ENCODE data around the gene ZMYND11. TPM values are rescaled to one million over a fixed set of nuclear protein-coding genes. Genes with fewer than 3 reads are reported as not detected.

ZMYND11 gene
- polyA plus RNA-seq, 3 donors = 7.0 to 11.8 (median 8.8) TPM

DNA sequence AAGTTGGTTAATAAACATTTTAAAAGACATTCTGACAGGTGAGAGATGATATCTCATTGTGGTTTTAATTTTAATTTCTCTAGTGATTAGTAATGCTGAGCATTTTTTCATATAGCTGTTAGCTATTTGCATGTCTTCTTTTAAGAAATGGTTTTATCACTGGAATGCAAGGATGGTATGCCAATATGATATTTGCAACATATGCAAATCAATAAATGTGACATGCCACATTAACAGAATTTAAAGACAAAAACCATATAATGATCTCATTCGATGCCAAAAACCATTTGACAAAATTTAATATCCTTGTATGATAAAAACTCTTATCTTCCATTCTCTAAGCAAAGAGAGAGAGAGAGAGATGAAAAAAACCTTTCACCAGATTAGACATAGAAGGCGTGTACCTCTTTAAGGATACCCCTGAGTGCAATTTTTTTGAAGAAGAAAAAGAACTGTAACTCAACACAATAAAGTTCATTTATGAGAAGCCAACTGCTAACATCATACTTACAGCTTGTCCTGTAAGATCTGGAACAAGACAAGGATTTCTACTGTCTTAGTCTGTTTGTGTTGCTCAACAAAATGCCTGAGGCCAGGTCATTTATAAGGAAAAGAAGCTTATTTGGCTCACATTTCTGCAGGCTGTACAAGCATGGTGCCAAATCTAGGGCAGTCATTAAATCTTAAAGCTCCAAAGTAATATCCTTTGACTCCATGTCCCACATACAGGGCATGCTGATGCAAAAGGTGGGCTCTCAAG lies 39.7 kb upstream of the ZMYND11 start:
- Mint-ChIP-seq H3K36me3 (no peaks in the 10 kb centered on the region), H3K27ac (no peak overlapping the region), H3K9me3 (peaks cover 19 to 44% (median 34%) of the 10 kb centered on the region in 7 donors), H3K4me3 (no peak overlapping the region), H3K27me3 (ENCODE audit: low read depth in 3 of 3) (peaks cover 0 to 5% (median 3%) of the 10 kb centered on the region in 3 donors), H3K4me1 (no peaks in the 10 kb centered on the region)
- H3K36me3 ChIP-seq (replicated peaks in 1 of 2; ENCODE audit: control insufficient read depth in 1 of 2, insufficient read depth in 2 of 2, low read length in 2 of 2) = no peaks in the 10 kb centered on the region
- H3K27ac ChIP-seq (ENCODE audit: low read depth in 1 of 2, low read length in 2 of 2) = no peak overlapping the region
- no peaks in the 10 kb centered on the region for H4K20me1 ChIP-seq (ENCODE audit: insufficient read depth, low read length)
- H3K9me3 ChIP-seq (replicated peaks in 1 of 2; ENCODE audit: control insufficient read depth in 1 of 2, insufficient read depth in 1 of 2, low read length in 2 of 2) = peaks cover 31 to 32% of the 10 kb centered on the region in 2 donors
- no peak overlapping the region for H3K4me3 ChIP-seq (replicated peaks in 1 of 3; ENCODE audit: low read depth in 2 of 3, low read length in 3 of 3)
- TF ChIP-seq, protein P1, sequence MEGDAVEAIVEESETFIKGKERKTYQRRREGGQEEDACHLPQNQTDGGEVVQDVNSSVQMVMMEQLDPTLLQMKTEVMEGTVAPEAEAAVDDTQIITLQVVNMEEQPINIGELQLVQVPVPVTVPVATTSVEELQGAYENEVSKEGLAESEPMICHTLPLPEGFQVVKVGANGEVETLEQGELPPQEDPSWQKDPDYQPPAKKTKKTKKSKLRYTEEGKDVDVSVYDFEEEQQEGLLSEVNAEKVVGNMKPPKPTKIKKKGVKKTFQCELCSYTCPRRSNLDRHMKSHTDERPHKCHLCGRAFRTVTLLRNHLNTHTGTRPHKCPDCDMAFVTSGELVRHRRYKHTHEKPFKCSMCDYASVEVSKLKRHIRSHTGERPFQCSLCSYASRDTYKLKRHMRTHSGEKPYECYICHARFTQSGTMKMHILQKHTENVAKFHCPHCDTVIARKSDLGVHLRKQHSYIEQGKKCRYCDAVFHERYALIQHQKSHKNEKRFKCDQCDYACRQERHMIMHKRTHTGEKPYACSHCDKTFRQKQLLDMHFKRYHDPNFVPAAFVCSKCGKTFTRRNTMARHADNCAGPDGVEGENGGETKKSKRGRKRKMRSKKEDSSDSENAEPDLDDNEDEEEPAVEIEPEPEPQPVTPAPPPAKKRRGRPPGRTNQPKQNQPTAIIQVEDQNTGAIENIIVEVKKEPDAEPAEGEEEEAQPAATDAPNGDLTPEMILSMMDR (IDR thresholded peaks at IDR 0.05) = no peak
- no peak overlapping the region for H3K9ac ChIP-seq (ENCODE audit: insufficient read depth, low read length, poor library complexity, severe bottlenecking)
- WGBS (ENCODE audit: insufficient coverage) = no CpG with 5 or more reads among the region's 2 CpGs
- H3K27me3 ChIP-seq (ENCODE audit: control insufficient read depth in 2 of 2, insufficient read depth in 2 of 2, low read length in 2 of 2) = no peaks in the 10 kb centered on the region
- no peak overlapping the region for H3K4me2 ChIP-seq (replicated peaks; ENCODE audit: extremely low read depth, low read length, poor library complexity, severe bottlenecking)
- DNase-seq = no peak
- H3K4me1 ChIP-seq (ENCODE audit: control insufficient read depth in 1 of 2, insufficient read depth in 2 of 2, low read length in 2 of 2) = no peaks in the 10 kb centered on the region
- intact Hi-C loops (cut with micrococcal nuclease) = no loop called here
- H2AFZ ChIP-seq (ENCODE audit: insufficient read depth, low read depth, low read length, poor library complexity, severe bottlenecking) = no peak overlapping the region
- H3K79me2 ChIP-seq (ENCODE audit: insufficient read depth, low read length) = no peaks in the 10 kb centered on the region

DNA sequence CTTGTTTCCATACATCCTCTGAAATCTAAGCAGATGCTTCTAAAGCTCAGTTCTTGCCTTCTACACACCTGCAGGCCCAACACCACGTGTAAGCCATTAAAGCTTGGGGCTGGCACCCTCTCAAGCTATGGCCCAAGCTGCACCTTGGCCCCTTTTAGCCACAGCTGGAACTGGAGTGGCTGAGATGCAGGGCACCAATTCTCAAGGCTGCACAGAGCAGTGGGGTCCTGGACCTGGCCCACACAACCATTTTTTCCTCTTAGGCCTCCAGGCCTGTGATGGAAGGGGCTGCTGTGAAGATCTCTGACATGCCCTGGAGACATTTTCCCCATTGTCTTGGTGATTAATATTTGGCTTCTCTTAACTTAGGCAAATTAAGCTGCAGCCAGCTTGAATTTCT lies 38.8 kb upstream of the ZMYND11 start:
- Histone ChIP-seq H2AFZ (ENCODE audit: insufficient read depth, low read depth, low read length, poor library complexity, severe bottlenecking) (no peak overlapping the region), H3K36me3 (replicated peaks in 1 of 2; ENCODE audit: control insufficient read depth in 1 of 2, insufficient read depth in 2 of 2, low read length in 2 of 2) (no peaks in the 10 kb centered on the region), H3K4me3 (replicated peaks in 1 of 3; ENCODE audit: low read depth in 2 of 3, low read length in 3 of 3) (no peak overlapping the region), H3K27ac (ENCODE audit: low read depth in 1 of 2, low read length in 2 of 2) (no peak overlapping the region), H3K4me2 (replicated peaks; ENCODE audit: extremely low read depth, low read length, poor library complexity, severe bottlenecking) (no peak overlapping the region), H3K9ac (ENCODE audit: insufficient read depth, low read length, poor library complexity, severe bottlenecking) (no peak overlapping the region), H3K79me2 (ENCODE audit: insufficient read depth, low read length) (no peaks in the 10 kb centered on the region), H3K4me1 (ENCODE audit: control insufficient read depth in 1 of 2, insufficient read depth in 2 of 2, low read length in 2 of 2) (no peaks in the 10 kb centered on the region), H3K9me3 (replicated peaks in 1 of 2; ENCODE audit: control insufficient read depth in 1 of 2, insufficient read depth in 1 of 2, low read length in 2 of 2) (peaks cover 31 to 32% of the 10 kb centered on the region in 2 donors), H3K27me3 (ENCODE audit: control insufficient read depth in 2 of 2, insufficient read depth in 2 of 2, low read length in 2 of 2) (no peaks in the 10 kb centered on the region), H4K20me1 (ENCODE audit: insufficient read depth, low read length) (no peaks in the 10 kb centered on the region)
- Mint-ChIP-seq H3K27me3 (ENCODE audit: low read depth in 3 of 3) (peaks cover 0 to 5% (median 3%) of the 10 kb centered on the region in 3 donors), H3K36me3 (no peaks in the 10 kb centered on the region), H3K9me3 (peaks cover 19 to 47% (median 35%) of the 10 kb centered on the region in 7 donors), H3K27ac (no peak overlapping the region), H3K4me3 (no peak overlapping the region), H3K4me1 (no peaks in the 10 kb centered on the region)
- intact Hi-C loops (cut with micrococcal nuclease) = no loop called here
- WGBS (ENCODE audit: insufficient coverage) = 27% methylated on average over 1 of the region's 1 CpG
- TF ChIP-seq, protein P1 (IDR thresholded peaks at IDR 0.05) = no peak
- DNase-seq = no peak
